HG03575 (cell line): ENCODE data around the gene ITPKB.
"Not testable (repeated sequence)": the region's sequence is repeated elsewhere in the genome, so short reads cannot be mapped to it uniquely, and the experiment has no call there.

ENCODE experiments used
- ATAC-seq: cut with Tn5 transposase; IDR thresholded peaks from one replicate; pipeline ENCODE4 v1.9.1; 2021; ENCODE audit not compliant: unreplicated experiment, insufficient number of reproducible peaks, low FRiP score; ENCODE audit errors: extremely low read depth

ITPKB gene

DNA sequence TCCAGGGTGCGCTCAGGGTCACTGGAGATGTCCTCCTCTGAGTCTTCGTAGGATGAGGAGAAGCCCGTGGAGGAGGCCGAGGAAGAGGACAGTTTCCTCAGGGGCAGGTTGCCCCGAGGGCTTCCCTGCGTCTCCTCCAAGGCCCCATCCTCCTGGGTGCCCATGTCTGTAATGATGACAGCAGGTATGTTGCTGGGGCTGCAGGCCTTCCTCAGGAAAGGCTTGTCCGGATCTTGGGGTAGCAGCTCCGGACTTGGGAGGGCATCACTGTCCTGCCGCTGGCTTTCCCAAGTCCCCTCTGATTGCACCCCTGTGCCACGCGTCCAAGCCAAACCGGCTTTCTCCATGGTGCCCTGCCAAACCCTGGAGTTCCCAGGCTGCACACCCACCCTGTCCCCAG, 3.5 kb downstream of the ITPKB start:
- ATAC-seq: no peak

DNA sequence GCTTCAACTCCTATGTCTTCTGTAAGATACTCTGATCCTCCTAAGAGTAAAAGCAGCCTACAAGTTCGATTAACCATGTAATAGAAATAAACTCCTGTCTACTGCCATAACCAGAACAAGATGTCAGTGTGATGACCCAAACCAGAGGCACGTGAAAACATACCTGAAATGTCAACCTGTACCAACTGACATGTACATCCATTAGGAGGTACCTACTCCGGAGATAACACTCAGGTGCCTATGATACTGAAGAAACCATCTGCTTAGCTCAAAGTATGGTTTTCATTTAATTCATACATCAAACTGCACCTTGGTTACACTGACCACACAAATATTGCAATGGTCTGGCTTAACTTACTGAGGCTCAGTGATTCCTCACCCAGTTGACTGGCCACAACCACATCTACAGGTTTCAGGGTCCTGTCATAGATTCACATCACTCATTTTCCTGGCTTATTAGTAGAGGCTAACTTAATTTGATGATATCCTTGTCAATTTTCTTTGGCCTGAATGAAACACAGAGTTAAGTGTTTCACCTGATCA, 4.4 kb downstream of the ITPKB start:
- ATAC-seq: no peak

DNA sequence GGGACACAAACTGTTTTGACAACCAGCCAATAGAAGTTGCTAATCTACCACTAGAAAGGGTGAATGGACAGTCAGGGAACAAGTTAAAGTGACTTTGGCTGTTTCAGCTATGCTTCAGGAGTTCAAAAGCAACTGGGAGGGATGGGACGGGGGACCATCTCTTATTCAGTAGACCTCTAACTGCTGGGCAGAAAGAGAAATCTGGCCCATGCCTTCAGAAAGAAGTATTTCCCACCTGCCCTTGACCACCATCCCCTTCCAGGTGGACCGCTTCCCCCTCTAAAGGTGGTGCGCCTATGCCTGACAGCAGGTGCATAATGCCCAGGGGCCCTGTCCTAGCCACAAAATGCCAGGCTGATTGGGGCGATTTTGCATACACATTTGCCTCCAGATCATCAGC, 5.2 kb downstream of the ITPKB start:
- no peak for ATAC-seq

DNA sequence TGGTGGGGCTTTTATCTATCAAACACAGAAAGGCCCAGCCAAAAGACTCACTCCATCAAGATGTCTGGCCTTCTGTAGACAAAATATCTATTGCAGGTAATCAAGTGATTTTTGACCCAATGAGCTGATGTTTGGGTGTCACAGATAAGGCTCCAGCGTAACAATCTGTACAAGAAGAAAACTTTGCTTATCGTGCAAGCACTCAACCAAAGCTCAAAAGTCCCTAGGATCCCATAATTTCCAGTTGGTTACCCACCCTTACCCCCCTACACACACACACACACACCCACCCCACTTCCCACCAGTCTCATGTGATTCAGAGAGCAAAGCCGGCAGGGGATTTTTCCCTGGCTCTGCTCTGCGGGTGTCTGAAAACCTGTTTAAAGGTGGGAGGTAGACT, 5.8 kb downstream of the ITPKB start:
- ATAC-seq: no peak

DNA sequence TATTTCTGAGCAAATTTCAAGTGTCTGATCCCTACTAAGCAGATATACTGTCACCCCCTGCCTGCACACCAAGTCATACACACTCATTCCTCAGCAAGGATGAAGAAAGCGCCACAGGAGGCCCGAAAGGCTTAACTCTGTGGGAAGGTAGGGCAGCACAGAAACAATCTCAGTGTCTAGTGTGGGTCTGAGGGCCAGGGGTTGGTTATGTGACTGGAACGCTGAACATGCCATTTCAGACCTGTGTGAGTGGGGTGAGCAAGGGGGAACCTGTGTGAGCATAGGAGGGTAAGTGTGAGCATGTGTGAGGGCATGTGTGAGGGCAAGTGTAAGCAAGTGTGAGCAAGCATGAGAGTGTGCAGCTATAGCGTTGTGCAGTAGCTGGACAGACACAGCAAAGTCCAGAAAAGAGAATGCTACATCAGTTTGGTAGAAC, 6.2 kb downstream of the ITPKB start:
- ATAC-seq: no peak

DNA sequence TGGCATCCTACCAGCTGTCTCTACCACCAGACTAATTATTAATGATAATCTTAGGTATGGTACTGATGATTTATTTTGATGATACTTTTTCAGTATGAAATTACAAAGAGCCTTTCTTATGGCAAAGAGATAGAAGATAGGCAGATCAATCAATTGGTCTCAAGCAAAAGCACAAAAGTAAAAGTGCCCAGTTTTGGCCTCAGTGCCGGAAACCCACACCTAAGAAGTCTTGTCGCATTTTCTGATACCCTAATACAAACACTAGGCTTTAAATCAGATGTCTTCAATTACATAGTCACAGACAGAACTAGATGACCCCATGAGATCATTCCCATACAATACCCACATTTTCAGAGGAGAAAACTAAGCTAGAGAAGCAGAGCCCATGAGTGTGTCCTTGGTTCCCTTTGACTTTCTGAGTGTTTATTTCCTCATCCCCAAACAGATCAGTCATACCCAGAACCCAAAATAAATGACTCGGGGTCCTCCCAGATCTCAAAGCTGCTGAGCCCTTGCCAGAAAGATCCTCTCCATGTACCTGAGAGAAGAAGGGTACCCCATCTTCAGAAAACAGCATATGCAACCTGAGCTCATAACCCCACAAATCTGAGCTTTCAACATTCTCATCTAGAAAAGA, 7.7 kb downstream of the ITPKB start:
- no peak for ATAC-seq

DNA sequence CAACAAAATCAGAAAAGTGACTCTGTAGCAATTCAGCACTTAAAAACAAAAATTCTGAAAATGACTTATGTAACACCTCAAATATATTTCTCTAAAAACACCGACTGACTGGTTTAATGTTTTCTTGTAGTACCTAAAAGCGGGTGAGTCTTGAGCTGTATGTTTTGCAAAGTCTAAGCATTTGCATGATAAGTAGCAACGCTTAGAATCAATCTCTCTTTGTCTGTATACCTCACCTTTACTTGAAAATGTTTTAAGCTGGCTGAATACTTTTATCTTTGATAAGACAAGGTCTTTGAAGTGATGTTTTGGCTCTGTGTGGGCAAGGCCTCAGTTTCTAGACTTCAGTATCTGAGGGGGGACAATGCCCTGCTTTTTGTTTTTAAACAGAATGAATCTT, 8.2 kb downstream of the ITPKB start:
- ATAC-seq: no peak

DNA sequence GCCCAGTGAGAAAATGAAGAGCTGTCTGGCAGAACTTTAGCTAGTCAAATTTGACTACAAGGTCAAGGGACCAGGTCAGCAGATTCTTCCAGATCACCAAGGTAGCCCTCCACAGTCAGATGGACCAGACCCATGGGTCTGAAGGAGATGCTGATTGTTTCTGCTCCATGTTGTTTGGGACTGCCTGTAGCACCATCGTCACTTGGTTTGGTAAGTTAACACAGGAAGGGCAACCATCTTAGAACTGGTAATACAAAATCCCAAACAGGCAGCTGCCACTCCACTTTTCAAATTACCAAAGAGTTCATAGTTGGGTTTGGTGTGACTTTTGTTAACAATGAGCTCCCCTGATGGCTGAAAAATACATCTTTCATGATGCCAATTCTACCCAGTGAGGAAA, 9.0 kb downstream of the ITPKB start:
- no peak for ATAC-seq

DNA sequence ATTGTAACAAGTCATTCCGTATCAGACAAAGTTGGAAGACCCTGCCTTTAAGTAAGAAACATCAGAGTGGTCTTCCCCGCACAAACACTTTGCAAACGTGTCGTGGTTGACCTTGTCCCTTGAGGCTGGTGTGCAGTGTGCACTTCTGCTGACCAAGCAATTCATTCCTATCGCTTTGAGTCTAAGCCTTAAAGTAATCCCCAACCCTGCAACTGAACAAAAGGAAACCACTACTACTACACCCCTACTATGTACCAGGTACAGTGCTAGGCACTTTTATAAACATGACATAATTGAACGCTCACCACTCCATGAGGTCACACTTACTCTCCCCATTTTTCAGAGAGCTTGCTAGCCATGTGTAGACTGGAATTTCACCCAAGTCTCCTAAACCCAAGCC, 10.6 kb downstream of the ITPKB start:
- ATAC-seq: no peak

DNA sequence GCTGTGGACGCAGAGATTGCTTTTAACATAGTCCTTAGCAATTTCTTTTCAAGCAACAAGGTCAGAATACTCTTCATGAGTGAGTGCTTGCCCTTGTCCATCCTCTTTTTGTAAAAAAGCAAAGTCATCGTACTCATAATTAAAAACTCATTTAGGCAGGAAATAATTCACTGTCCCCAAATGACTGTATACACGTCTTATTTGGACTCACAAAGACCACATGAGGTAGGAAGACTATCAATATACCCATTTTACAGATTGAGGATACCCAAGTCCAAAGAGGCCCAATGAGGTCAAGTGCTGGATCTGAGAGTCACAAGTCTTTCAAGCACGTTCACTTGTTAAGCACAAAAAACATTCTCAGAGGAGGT, 13.2 kb downstream of the ITPKB start:
- ATAC-seq: no peak

DNA sequence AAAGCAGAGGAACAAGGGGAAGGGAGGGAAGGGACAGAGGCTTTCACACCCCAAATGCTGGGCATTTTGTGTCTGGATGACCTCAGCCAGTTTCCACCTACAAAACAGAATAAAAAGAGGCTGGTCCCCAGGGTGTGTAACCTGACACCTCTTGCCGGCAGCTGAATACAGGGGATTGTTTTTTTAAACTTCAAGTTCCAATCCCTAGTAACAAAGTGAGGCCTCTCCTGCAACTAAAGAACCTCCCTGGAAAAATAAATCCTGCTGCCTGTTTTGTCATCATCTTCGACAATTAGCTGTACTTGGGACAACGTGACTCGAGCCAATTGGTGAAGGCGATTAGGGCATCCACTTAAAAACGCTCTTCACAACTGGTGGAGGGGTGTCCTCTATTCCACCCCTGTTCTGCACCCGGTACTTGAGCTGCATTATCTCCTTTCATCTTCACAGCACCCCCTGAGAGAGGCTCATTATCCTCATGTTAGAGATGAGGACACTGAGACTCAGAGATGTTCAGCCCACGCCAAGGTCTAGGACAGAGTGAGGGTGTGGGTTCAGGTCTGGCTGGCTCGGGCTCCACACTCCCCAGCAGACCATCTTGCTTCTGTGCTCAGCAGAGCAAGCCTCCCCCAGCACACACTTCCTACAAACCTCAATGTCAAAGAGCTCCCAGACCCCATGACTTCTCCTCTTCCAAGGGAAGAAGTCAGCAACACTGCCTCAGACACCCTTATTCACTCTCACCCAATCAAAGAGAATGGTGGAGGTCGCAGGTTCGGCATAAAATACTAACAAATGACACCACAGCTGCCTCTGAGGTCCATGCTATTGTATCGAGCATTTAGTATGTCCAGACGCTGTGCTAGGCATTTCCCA, 15.2 kb downstream of the ITPKB start:
- no peak for ATAC-seq

DNA sequence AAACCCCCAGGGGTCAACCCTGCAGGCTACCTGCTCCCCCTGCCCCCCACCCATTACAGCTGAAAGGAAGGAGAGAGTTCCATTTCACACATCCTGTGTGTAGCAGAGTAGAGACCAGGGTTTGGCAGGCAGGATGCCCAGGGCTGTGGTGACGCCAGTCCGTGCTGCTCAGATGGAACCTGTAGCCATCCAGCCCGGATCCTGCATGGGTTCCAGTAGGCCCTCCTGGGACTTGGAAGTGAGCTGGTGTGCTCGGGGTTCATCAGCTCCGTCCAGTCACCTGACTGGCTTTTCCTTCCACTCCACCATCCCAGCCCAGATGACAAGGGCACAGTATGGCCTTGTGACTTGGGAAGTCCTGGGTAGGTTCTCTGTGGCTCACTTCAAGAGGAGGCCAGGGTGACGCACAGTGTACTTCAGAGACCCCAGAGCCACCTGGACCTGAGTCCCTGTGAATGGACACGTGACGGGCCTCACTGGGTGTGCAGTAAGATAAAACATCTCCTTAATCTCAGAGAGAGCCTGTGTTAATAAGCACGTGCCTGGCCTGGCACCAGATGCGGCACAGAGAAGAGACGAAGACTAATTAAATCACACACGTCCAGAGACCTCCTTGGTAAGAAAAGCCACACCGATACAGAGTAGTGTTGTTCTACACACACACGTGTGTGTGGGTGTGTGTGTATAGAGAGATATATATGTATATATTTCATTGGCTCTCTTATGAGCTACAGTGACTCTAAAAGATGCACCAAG, 16.0 kb downstream of the ITPKB start:
- no peak for ATAC-seq

DNA sequence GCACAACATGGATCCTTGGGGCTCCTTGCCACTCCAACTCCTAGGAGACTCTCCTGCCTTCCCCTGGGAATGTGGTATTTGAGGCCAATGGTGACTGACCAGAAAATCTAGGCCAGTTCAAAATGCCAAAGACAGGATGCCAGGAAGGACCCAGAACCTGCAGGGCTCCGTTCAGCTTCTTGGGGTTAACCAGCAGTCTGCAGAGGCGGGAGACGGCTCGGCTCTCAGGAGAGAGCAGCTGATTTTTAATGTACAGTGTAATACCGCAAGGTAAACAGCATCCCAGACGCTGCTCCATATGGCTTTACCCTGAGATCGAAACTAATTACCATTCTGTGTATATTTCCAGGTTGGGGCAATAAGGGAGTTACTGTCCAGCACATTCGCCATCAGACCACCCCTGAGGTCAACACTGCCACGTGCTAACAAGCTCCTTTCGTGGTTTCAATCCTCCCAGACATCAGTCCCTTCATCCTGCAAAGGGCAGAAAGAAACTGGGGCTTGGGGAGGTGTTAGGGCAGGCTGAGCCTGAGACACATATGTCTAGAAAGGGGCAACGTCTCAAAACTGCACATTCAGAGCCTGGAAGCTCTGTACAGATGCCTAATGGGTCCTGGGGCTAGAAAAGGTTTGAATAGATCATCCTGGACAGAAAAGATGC, 16.7 kb downstream of the ITPKB start:
- ATAC-seq: no peak

DNA sequence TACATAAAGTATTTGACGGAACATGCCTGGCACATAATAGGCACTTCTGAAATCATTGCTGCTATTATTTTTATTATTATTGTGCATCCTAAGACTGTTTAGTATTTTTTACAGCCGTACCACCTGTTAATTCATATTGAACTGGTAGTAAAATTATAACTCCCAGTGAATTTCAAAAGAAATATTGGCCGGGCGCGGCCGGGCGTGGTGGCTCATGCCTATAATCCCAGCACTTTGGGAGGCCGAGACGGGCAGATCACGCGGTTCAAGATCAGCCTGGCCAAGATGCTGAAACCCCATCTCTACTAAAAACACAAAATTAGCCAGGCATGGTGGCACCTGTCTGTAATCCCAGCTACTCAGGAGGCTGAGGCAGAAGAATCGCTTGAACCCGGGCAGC, 18.5 kb downstream of the ITPKB start:
- not testable (repeated sequence) for ATAC-seq

DNA sequence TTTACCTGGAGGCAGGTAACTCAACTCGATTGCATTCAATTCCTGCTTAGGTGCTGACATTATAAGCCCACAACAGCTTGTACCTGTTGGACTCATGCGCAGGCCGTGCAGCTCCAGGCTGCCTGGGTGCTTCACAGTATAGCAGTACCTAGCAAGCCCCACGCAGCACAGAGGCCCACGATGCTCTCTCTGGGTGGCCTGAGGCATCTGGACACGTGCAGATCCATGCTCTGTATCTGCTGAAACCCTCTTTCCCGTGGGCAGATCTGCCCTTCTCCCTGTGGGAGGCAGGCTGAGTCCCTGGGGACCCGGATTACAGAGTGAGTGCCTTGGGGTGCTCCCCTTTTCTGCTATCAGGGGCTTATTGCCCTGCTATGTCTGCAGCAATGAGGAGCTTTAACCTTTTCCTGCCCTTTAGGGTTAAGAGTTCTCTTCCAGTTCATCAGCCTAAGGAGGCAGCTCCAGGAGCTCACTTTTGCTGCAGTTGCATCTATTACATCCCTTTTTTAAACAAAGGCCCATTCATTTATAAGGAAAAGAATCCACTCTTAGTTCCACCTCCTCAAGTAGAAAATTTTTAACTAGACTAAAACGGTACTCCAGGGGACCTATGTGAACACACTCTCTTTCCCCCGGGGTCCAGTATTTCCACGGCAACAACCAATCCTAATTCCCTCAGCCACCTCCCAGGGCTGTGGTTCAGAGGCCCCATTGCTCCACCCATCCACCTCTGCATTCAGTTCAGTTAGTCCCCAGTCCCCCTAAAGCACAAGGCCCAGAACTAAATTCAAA, 19.3 kb downstream of the ITPKB start:
- ATAC-seq: no peak

DNA sequence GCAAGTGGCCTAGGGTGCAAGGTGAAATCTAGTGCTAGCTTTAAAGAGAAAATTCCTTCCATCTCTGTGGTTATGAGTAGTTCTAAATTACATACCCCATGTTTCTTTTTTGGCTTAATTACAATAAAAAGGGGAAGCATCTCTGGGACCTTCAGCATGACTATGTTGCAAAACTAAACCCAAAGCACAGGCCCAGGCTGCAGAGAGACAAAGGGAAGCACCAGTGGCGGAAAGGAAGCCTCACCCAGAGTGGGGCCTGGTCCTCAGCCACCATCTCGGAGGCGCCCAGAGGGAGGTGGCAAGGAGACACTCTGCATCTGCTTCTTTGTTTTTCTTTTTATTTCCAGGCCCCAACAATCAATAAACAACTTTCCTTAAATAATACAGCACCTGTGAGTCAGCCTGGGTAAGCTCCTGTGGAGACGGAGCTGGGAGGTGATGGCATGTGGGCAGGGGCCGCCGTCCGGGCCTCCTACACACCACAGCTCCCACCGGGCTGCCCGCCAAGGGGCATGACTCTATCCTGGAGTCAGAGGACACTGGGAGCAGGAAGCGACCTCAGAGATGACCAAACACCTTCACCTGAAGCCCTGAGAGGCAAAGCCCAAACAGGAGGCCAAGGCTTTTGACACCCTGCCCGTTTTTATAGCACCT, 21.7 kb downstream of the ITPKB start:
- ATAC-seq: no peak

DNA sequence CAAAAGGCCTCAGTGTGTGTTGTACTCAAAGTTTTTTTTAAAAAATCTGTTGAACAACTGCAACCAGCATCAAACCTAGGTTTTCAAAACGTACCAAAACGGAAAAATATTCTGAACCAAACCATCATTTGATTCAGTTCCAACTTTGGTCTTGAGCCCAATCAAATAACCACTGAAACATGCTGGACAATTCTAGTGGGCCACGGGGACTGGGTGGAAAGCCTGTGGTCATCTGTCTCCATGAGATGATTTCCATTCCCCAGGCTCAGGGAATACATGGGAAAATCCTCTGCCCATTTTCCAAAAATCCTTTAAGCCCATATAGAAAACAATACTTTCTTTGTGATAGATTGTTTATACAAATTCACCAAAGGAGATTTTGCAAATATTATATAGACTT, 22.5 kb downstream of the ITPKB start:
- no peak for ATAC-seq

DNA sequence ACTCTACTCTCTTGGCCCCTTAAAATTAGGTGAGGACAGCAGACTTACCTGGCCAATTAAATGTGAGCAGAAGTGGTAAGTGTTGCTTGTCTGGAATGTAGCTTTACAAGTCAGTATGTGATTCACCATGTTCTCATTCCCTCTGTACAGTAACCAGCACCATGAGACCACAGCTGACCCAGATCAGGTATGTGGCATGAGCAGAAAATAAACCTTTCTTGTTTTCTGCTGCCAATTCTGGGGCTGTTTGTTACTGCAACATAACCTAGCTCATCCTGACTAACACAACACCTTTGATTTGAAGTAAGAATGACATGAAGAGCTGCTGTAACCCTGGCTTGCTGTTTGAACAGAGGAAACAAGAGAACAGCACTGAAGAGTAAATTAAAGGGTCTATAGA, 24.9 kb downstream of the ITPKB start:
- ATAC-seq: no peak
